Esophagus squamous epithelium (tissue), 4 donors: ENCODE results near the gene TH.

Source experiments
- CTCF ChIP-seq, 6 experiments: fragments of 450-650 bp in 4 of 6; fragments of 200-600 bp in 2 of 6; sonication (generic) in 2 of 6; IDR thresholded peaks; one replicate each; pipeline ENCODE4 v1.5.1; 2016 to 2019; ENCODE audit warnings: antibody characterized with exemption in 6 of 6, mild to moderate bottlenecking in 4 of 6, moderate library complexity in 4 of 6
- POLR2A ChIP-seq, 4 donors: fragments of 450-650 bp; IDR thresholded peaks; one replicate each; pipeline ENCODE4 v1.6.1; 2017; ENCODE audit warnings: antibody characterized with exemption in 4 of 4, mild to moderate bottlenecking in 4 of 4, moderate library complexity in 3 of 4

GRCh38 chr11:2156416-2157182 is 15.0 kb downstream of the TH start:
- peak; percentile 59 to 85 (median 70) for TF ChIP-seq CTCF (IDR thresholded peaks at IDR 0.05)
- no peak for TF ChIP-seq POLR2A (IDR thresholded peaks at IDR 0.05)
